MM.1S (cell line): ENCODE measurements around the gene SPTLC1.

Experiments
- DNase-seq: peaks from one replicate; pipeline ENCODE4 v3.0.0-alpha.2; 2015
- H2AFZ ChIP-seq: fragments of 300-600 bp; sonication (generic); 2 replicates; pipeline ENCODE4 v1.6.0; 2016; ENCODE audit warnings: antibody characterized with exemption, low read length
- H3F3A ChIP-seq: fragments of 300-600 bp; sonication (generic); 2 replicates; pipeline ENCODE4 v1.6.1; 2016; ENCODE audit warnings: mild to moderate bottlenecking, antibody characterized with exemption, low read length, moderate library complexity, mixed read lengths; ENCODE audit not compliant: insufficient read depth
- H3K27ac ChIP-seq: fragments of 300-600 bp; sonication (generic); 2 replicates; pipeline ENCODE4 v1.5.1; 2016; ENCODE audit warnings: mild to moderate bottlenecking, low read length
- H3K27me3 ChIP-seq: fragments of 300-600 bp; sonication (generic); replicated peaks from 2 replicates; pipeline ENCODE4 v1.6.0; 2016; ENCODE audit warnings: low read length; ENCODE audit not compliant: insufficient read depth
- H3K36me3 ChIP-seq: fragments of 300-600 bp; sonication (generic); replicated peaks from 2 replicates; pipeline ENCODE4 v1.6.1; 2016; ENCODE audit warnings: mild to moderate bottlenecking, low read length, mixed read lengths; ENCODE audit not compliant: insufficient read depth
- H3K4me1 ChIP-seq: fragments of 300-600 bp; sonication (generic); 2 replicates; pipeline ENCODE4 v1.6.1; 2016; ENCODE audit warnings: low read length, mixed read lengths
- H3K4me2 ChIP-seq: fragments of 300-600 bp; sonication (generic); 2 replicates; pipeline ENCODE4 v1.6.0; 2016; ENCODE audit warnings: low read depth, low read length
- H3K4me3 ChIP-seq: fragments of 300-600 bp; sonication (generic); 2 replicates; pipeline ENCODE4 v1.5.1; 2016; ENCODE audit warnings: low read length, mixed read lengths
- H3K79me2 ChIP-seq: fragments of 300-600 bp; sonication (generic); 2 replicates; pipeline ENCODE4 v1.6.1; 2016; ENCODE audit warnings: mixed run types, low read length, mixed read lengths
- H3K9ac ChIP-seq: fragments of 300-600 bp; sonication (generic); 2 replicates; pipeline ENCODE4 v1.6.1; 2016; ENCODE audit warnings: low read length, mixed read lengths
- H3K9me2 ChIP-seq: fragments of 300-600 bp; sonication (generic); replicated peaks from 2 replicates; pipeline ENCODE4 v1.6.1; 2016; ENCODE audit warnings: mild to moderate bottlenecking, low read length, mixed read lengths; ENCODE audit not compliant: insufficient read depth
- H3K9me3 ChIP-seq: fragments of 300-600 bp; sonication (generic); replicated peaks from 2 replicates; pipeline ENCODE4 v1.6.1; 2016; ENCODE audit warnings: mild to moderate bottlenecking, low read length, mixed read lengths; ENCODE audit not compliant: insufficient read depth
- H4K20me1 ChIP-seq: fragments of 300-600 bp; sonication (generic); 2 replicates; pipeline ENCODE4 v1.6.1; 2016; ENCODE audit warnings: mild to moderate bottlenecking, low read length, moderate library complexity, mixed read lengths; ENCODE audit not compliant: insufficient read depth
- CTCF ChIP-seq: fragments of 300-600 bp; sonication (generic); IDR thresholded peaks from 2 replicates; pipeline ENCODE4 v1.5.1; 2016; ENCODE audit warnings: antibody characterized with exemption, low read length, mixed read lengths
- EZH2 ChIP-seq: fragments of 300-600 bp; sonication (generic); optimal IDR thresholded peaks from 2 replicates; pipeline ENCODE3; 2017; ENCODE audit warnings: low read depth, mild to moderate bottlenecking, antibody characterized with exemption, low read length, mixed read lengths
- EZH2phosphoT487 ChIP-seq: fragments of 300-600 bp; sonication (generic); IDR thresholded peaks from 2 replicates; pipeline ENCODE4 v1.6.1; 2018; ENCODE audit warnings: antibody characterized with exemption, low read length

The SPTLC1 gene

GRCh38 chr9:92035146-92035545, 80.1 kb downstream of the SPTLC1 start:
- H3K9me2 ChIP-seq: no peaks in the 10 kb centered on the region
- 0 out of 2 replicates have a peak, but pooled peaks cover 8% of the 10 kb centered on the region for H3K4me1 ChIP-seq
- H3K27me3 ChIP-seq: no peaks in the 10 kb centered on the region
- TF ChIP-seq EZH2phosphoT487 (no peak), CTCF (no peak), EZH2 (no peak)
- no peak overlapping the region for H3K4me3 ChIP-seq
- H3K4me2 ChIP-seq: no peak overlapping the region
- no peak for DNase-seq
- H3F3A ChIP-seq: no peaks in the 10 kb centered on the region
- H3K9me3 ChIP-seq: no peaks in the 10 kb centered on the region
- no peak overlapping the region for H2AFZ ChIP-seq
- H4K20me1 ChIP-seq: no peaks in the 10 kb centered on the region
- no peak overlapping the region for H3K27ac ChIP-seq
- no peak overlapping the region for H3K9ac ChIP-seq
- H3K36me3 ChIP-seq: peaks cover 4% of the 10 kb centered on the region; the same call in 1 of the 2 replicates
- H3K79me2 ChIP-seq: no peaks in the 10 kb centered on the region

- 0 out of 2 replicates have a peak, but pooled peaks cover 8% of the 10 kb centered on the region for H3K4me1 ChIP-seq
- no peak for DNase-seq
- H3F3A ChIP-seq: no peaks in the 10 kb centered on the region
- H3K9ac ChIP-seq: no peak overlapping the region
- H3K79me2 ChIP-seq: no peaks in the 10 kb centered on the region
- no peak overlapping the region for H3K4me3 ChIP-seq
- peaks cover 4% of the 10 kb centered on the region; the same call in 1 of the 2 replicates for H3K36me3 ChIP-seq
- H4K20me1 ChIP-seq: no peaks in the 10 kb centered on the region
- no peaks in the 10 kb centered on the region for H3K27me3 ChIP-seq
- no peaks in the 10 kb centered on the region for H3K9me3 ChIP-seq
- TF ChIP-seq EZH2 (no peak), EZH2phosphoT487 (no peak), CTCF (no peak)
- no peak overlapping the region for H2AFZ ChIP-seq
- H3K9me2 ChIP-seq: no peaks in the 10 kb centered on the region
- no peak overlapping the region for H3K27ac ChIP-seq
- no peak overlapping the region for H3K4me2 ChIP-seq
Observed at GRCh38 chr9:92033991-92034390, 81.2 kb downstream of the SPTLC1 start.

GRCh38 chr9:92033307-92033706, 81.9 kb downstream of the SPTLC1 start:
- Histone ChIP-seq H3K27me3 (no peaks in the 10 kb centered on the region), H3K36me3 (peaks cover 4% of the 10 kb centered on the region; the same call in 1 of the 2 replicates)

More at GRCh38 chr9:92033307-92033706, 81.9 kb downstream of the SPTLC1 start:
- no peak overlapping the region for H3K4me3 ChIP-seq
- no peak overlapping the region for H3K27ac ChIP-seq
- TF ChIP-seq EZH2 (no peak), CTCF (no peak), EZH2phosphoT487 (no peak)
- no peak for DNase-seq
- H2AFZ ChIP-seq: no peak overlapping the region
- H3K79me2 ChIP-seq: no peaks in the 10 kb centered on the region
- H3K9me3 ChIP-seq: no peaks in the 10 kb centered on the region
- no peak overlapping the region for H3K4me2 ChIP-seq
- no peaks in the 10 kb centered on the region for H4K20me1 ChIP-seq
- H3K9me2 ChIP-seq: no peaks in the 10 kb centered on the region
- no peak overlapping the region for H3K9ac ChIP-seq
- no peaks in the 10 kb centered on the region for H3F3A ChIP-seq
- H3K4me1 ChIP-seq: 0 out of 2 replicates have a peak, but pooled peaks cover 8% of the 10 kb centered on the region
